KG1 (cell line): Measurements from ENCODE around the gene SLC4A4.

ENCODE experiments used
- DNase-seq: peaks from one replicate; lab custom pipeline; 2025; lab: John Stamatoyannopoulos, UW

The SLC4A4 gene

GRCh38 chr4:71473541-71474240 is 134.9 kb downstream of the SLC4A4 start:
- no peak for DNase-seq

GRCh38 chr4:71474731-71475130 is 135.9 kb downstream of the SLC4A4 start:
- no peak for DNase-seq

GRCh38 chr4:71476240-71476639 is 137.4 kb downstream of the SLC4A4 start:
- DNase-seq = no peak

GRCh38 chr4:71486550-71487343 is 147.9 kb downstream of the SLC4A4 start:
- no peak for DNase-seq

GRCh38 chr4:71487344-71487920 is 148.6 kb downstream of the SLC4A4 start:
- no peak for DNase-seq

- DNase-seq = no peak
Observed at GRCh38 chr4:71494539-71494938, 155.7 kb downstream of the SLC4A4 start.

- no peak for DNase-seq
Observed at GRCh38 chr4:71495454-71495853, 156.6 kb downstream of the SLC4A4 start.

- DNase-seq = no peak
Observed at GRCh38 chr4:71497078-71497477, 158.3 kb downstream of the SLC4A4 start.

GRCh38 chr4:71498002-71498401 is 159.2 kb downstream of the SLC4A4 start:
- no peak for DNase-seq

GRCh38 chr4:71498625-71499024 is 159.8 kb downstream of the SLC4A4 start:
- no peak for DNase-seq

GRCh38 chr4:71501992-71502391 is 163.2 kb downstream of the SLC4A4 start:
- no peak for DNase-seq

GRCh38 chr4:71518283-71518989 is 179.6 kb downstream of the SLC4A4 start:
- DNase-seq = no peak

GRCh38 chr4:71520308-71520707 is 181.5 kb downstream of the SLC4A4 start:
- no peak for DNase-seq

- no peak for DNase-seq
Observed at GRCh38 chr4:71520850-71521249, 182.0 kb downstream of the SLC4A4 start.

- no peak for DNase-seq
Observed at GRCh38 chr4:71524756-71525155, 185.9 kb downstream of the SLC4A4 start.

GRCh38 chr4:71526637-71527406 is 188.0 kb downstream of the SLC4A4 start:
- no peak for DNase-seq

GRCh38 chr4:71532407-71532806 is 193.6 kb downstream of the SLC4A4 start:
- no peak for DNase-seq

- DNase-seq = no peak
Observed at GRCh38 chr4:71533121-71533520, 194.3 kb downstream of the SLC4A4 start.

- DNase-seq = no peak
Observed at GRCh38 chr4:71537551-71538065, 198.8 kb downstream of the SLC4A4 start.

- DNase-seq = no peak
Observed at GRCh38 chr4:71538528-71538927, 199.7 kb downstream of the SLC4A4 start.

- DNase-seq = no peak
Observed at GRCh38 chr4:71540749-71541269, 202.0 kb downstream of the SLC4A4 start.
